ENCODE data around the gene ZC3H8.

GRCh38 chr2:112242384-112242783, 12.5 kb downstream of the ZC3H8 start:
- no peak for TF ChIP-seq PHF8 (IDR thresholded peaks at IDR 0.05; ENCODE audit: borderline replicate concordance, low read depth)
- no peak for TF ChIP-seq CTCF (IDR thresholded peaks at IDR 0.05)
- no peak for TF ChIP-seq RARB (CRISPR knock-in tag; IDR thresholded peaks at IDR 0.05)
- TF ChIP-seq REST (IDR thresholded peaks at IDR 0.05) = no peak
- TF ChIP-seq ZNF302 (CRISPR knock-in tag; IDR thresholded peaks at IDR 0.05) = no peak
- TF ChIP-seq JUN (IDR thresholded peaks at IDR 0.05) = no peak
- TF ChIP-seq HOXA7 (CRISPR knock-in tag; IDR thresholded peaks at IDR 0.05) = no peak
- no peak for TF ChIP-seq MYC (IDR thresholded peaks at IDR 0.05; ENCODE audit: borderline replicate concordance, low read length)

Data from A549 (cell line).